HG03025 (cell line): Measurements from ENCODE around the gene KDM2A.
"Not testable (repeated sequence)": the region's sequence is repeated elsewhere in the genome, so short reads cannot be mapped to it uniquely, and the experiment has no call there.

Experiments
- ATAC-seq: cut with Tn5 transposase; IDR thresholded peaks from one replicate; pipeline ENCODE4 v1.9.1; 2021; ENCODE audit warnings: mild to moderate bottlenecking, moderate library complexity; ENCODE audit not compliant: unreplicated experiment, low FRiP score

The KDM2A gene

GRCh38 chr11:67117176-67117575 is 1.9 kb upstream of the KDM2A start:
- ATAC-seq: no peak

DNA sequence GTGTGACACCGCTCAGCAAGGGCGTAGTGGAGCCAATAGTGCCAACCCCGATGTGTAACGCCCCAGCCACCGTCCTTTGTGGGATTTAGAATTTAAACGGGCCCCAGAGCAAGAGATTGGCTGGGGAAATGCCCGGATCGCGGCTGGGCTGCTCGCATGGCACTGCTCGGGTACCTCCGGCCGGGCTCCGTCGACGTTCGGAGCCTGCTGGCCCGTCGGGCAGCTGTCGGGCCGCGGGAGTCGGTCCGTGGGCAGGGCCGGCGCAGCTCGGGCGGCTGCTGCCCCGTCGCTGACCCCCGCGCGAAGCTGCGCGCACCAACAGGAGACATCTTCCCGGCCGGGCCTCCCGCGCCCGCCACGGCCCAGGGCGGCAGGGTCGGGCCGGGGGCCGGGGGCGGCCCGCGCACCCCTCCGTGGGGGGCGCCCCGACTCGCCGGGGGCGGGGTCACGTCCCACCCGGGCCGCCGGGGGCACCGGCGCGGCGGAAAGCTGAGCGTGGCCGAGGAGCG is 1.3 kb upstream of the KDM2A start:
- peak; percentile 2 for ATAC-seq

DNA sequence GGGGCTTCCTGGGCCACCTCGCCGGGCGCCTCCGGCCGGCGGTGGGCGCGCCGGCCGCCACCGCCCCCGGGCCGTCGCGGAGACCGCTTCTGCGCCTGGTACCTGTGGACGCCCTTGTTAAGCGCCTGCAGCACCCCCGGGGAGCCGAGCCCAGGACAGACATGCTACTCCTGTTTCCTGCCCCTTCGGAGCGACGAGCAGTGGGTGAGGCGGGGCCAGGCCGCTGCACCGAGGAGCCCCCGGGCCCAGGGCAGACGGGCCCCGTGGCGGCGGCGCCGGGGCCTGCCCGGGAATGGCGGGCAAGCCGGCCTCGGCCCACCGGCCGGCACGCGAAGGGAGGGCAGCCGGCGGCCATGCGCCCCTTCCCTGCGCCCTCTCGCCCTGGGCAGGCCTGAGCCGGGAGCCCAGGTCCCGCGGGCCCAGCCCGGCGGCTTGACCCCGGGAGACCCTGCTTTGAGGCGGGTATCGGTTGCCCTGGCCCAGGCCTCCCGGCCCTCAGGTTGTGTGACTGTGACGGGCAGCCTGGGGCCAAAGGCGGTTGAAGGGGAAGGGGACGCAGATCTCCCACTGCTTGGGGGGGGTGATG is 789 bp upstream of the KDM2A start:
- ATAC-seq: peak; percentile 22

DNA sequence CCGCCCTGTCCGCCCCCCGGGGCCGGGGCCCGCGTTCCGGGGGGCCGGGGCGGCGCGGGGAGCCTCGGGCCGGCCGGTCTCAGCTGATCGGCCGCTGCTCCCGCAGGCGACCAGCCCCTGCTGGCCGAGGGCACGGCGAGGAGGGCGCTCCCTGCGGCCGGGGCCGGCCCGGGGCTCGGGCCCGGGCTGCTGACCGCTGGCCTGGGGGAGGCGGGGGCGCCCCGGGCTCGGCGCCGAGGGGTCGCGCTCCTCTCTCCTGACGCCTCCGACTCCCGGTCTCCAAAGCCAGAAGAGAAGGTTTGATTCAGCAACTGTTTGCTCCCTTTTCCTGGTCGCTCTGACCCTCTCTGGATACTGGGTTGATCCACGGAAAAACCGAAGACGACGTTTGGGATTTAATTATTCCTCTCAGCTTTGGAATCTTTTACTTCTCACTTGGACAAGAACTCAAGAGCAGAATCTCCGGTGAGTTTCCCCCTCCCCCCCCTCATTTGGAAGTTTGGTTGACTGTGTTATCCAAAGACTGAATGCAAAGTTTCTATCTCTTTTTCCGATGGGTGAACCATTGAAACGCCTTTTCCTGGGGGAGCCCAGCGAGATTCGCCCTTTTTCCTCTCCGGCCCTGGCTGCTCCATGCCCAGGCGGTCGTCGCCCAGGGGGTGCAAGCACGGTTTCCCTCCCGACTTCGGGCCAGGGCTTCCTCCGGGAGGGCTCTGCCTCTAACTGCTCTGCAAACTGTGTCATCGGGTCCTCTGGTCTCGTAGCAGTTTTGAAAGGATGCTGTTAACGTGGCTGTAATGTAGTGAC is 725 bp downstream of the KDM2A start:
- ATAC-seq: peak; percentile 18

GRCh38 chr11:67120456-67120855 is 1.4 kb downstream of the KDM2A start:
- no peak for ATAC-seq

GRCh38 chr11:67120881-67121710 is 2.0 kb downstream of the KDM2A start:
- ATAC-seq: no peak

DNA sequence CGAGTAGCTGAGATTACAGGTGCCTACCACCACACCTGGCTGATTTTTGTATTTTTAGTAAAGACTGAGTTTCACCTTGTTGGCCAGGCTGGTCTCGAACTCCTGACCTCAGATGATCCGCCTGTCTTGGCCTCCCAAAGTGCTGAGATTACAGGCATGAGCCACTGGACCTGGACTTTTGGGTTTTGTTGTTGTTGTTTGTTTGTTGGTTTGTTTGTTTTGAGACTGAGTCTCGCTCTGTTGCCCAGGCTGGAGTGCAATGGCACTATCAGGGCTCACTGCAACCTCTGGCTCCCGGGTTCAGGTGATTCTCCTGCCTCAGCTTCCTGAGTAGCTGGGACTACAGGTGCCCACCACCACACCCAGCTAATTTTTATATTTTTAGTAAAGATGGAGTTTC is 4.7 kb downstream of the KDM2A start:
- not testable (repeated sequence) for ATAC-seq

GRCh38 chr11:67126243-67126642 is 7.2 kb downstream of the KDM2A start:
- ATAC-seq: not testable (repeated sequence)

DNA sequence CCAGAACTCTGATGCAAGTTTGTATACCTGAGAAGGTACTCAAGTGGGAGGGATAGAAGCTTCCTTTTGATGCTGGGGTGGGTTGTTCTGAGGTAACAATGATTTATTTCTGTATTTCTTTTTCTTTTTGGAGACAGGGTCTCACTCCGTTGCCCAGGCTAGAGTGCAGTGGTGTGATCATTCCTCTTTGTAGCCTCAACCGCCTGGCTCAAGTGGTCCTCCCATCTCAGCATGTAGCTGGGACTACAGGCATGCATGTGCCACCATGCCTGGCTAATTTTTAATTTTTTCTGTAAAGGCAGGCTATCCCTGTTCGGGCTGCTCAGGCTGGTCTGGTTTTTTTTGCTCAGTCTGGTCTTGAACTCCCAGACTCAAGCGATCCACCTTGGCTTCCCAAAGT is 7.9 kb downstream of the KDM2A start:
- no peak for ATAC-seq

- ATAC-seq: not testable (repeated sequence)
Observed at GRCh38 chr11:67130861-67131260, 11.8 kb downstream of the KDM2A start.

DNA sequence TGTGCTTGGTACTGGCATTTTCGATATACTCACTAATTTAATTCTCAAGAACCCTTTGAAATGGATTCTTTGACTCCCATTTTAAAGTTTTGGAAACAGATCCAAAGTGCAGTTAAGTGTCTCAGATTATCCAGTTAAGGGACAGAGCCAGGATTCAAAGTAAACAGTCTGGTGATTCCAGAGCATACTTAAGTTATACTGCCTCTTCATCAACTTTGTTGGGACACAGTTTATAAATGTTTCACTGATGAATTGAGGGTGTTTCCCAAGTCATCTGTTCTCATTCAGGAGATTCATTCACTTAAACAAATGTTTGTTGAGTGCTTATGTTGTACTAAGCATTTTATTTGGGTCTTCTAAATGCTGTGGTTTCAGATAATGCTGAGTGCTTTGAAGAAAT is 17.1 kb downstream of the KDM2A start:
- ATAC-seq: no peak

- ATAC-seq: no peak
Observed at GRCh38 chr11:67138922-67139321, 19.9 kb downstream of the KDM2A start.

DNA sequence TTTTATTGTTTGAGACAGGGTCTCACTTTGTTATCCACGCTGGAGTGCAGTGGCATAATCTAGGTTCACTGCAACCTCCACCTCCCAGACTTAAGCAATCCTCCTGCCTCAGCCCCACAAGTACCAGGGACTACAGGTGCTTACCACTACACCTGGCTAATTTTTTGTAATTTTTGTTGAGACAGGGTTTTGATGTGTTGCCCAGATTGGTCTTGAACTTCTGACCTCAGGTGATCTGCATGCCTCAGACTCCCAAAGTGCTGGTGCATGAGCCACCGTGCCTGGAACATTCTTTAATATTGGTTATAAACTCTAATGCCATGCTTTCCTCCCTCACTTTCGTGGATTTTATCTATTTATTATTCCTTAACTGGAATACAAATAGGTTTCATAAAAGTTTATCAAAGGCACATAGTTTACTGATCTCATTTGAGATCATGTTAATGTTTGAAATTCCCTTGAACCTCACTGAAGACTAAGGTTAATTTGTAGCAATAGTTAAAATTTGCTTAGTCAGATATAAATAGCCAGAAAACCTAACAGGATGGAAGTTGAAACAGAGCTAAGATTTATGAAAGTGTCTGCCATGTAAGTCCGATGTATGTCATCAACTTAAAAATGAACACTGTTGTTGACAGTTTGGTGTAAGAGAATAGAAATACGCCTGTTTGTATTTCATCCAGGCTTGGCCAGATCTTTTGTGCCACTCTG is 27.6 kb downstream of the KDM2A start:
- no peak for ATAC-seq

DNA sequence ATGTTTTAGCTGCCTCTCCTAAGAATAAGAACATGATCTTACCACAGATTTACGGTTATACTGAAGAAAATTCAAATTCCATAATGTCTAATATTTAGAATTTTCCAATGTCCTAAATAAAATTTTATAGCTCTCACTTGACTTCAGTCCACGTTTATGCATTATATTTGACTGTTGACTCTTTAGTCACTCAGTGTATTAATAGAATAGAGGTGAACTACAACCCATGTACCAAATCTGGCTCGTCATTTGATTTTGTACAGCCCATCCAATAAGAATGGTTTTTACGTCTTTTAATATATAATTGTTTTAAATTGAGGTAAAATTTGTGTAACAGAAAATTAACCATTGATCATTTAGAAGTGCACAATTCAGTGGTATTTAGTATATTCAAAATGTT is 34.9 kb downstream of the KDM2A start:
- ATAC-seq: no peak

- no peak for ATAC-seq
Observed at GRCh38 chr11:67154726-67155125, 35.7 kb downstream of the KDM2A start.

DNA sequence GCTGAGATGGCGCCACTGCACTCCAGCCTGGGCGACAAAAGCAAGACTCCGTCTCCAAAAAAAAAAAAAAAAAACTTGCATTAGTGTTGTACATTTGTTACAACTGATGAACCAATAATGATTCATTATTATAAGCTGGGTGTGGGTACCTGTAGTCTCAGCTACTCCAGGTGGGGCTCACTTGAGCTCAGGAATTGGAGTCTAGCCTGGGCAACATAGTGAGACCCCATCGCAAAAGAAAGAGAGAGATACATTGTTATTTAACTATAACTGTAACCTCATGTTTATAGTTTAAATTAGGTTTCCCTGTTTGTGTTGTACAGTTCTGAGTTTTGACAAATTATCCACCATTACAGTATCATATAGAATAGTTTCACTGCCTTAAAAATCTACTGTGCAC is 38.6 kb downstream of the KDM2A start:
- ATAC-seq: no peak

- no peak for ATAC-seq
Observed at GRCh38 chr11:67158221-67158620, 39.2 kb downstream of the KDM2A start.

DNA sequence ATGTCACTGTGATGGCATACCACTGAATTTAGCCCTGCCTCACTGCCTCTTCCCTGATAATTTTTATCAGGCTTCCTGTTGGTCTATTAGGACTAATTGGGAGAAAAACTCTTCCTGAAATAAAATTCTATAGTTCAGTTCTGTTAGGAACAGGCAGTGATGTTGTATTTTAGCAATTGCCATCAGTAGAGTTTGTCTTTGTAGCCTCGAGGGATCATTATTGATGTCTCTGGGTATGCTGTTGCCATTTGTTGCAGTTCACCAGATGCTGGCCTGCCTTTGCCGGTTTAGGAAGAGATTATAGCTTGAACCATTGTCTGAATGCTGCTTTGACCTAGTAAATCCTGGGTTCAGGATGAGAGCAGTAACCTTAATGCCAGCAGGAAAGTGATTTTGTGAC is 41.0 kb downstream of the KDM2A start:
- no peak for ATAC-seq

GRCh38 chr11:67160872-67161783 is 42.1 kb downstream of the KDM2A start:
- ATAC-seq: no peak

GRCh38 chr11:67163006-67163405 is 43.9 kb downstream of the KDM2A start:
- no peak for ATAC-seq
